ENCODE measurements around the gene CDCP1. TPM values are rescaled to one million over a fixed set of nuclear protein-coding genes. Genes with fewer than 3 reads are reported as not detected.

Gene CDCP1
- total and polyA plus RNA-seq, 4 donors: 1.6 to 20.7 (median 4.2) TPM

DNA sequence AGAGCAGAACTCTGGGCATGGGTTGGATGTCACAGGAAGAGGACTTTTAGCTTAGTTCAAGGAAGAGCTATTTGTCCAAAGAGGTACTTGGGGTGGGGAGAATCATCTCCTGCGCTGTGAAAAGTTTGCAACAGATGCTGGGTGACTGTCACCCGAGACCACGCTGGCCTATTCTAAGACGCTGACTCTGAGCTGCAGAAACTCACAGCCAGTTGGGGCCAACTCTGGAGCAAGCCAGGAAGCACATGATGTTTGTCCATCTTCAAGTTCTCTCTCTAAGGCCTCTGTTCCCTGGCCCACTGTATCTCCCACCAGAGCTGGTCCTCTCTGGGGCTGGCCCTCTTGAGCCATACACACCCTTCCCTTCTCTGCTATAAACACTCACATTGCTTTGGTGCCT, 17.9 kb upstream of the CDCP1 start:
- no peak for DNase-seq
- TF ChIP-seq, protein P1, sequence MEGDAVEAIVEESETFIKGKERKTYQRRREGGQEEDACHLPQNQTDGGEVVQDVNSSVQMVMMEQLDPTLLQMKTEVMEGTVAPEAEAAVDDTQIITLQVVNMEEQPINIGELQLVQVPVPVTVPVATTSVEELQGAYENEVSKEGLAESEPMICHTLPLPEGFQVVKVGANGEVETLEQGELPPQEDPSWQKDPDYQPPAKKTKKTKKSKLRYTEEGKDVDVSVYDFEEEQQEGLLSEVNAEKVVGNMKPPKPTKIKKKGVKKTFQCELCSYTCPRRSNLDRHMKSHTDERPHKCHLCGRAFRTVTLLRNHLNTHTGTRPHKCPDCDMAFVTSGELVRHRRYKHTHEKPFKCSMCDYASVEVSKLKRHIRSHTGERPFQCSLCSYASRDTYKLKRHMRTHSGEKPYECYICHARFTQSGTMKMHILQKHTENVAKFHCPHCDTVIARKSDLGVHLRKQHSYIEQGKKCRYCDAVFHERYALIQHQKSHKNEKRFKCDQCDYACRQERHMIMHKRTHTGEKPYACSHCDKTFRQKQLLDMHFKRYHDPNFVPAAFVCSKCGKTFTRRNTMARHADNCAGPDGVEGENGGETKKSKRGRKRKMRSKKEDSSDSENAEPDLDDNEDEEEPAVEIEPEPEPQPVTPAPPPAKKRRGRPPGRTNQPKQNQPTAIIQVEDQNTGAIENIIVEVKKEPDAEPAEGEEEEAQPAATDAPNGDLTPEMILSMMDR (IDR thresholded peaks at IDR 0.05; ENCODE audit: control extremely low read depth, extremely low read depth): no peak
- no peak for ATAC-seq (ENCODE audit: insufficient read depth, low FRiP score)
- no peaks in the 10 kb centered on the region for H3K36me3 ChIP-seq (ENCODE audit: control insufficient read depth in 4 of 4, insufficient read depth in 4 of 4, low read length in 4 of 4)
- H3K27ac ChIP-seq (ENCODE audit: low read depth in 1 of 2, low read length in 1 of 2): no peak overlapping the region
- 85 to 86% methylated on average over 4 of the region's 4 CpGs for WGBS, 2 donors
- no peak overlapping the region for H3K9ac ChIP-seq (ENCODE audit: insufficient read depth in 1 of 2, low read length in 2 of 2)
- peaks cover 0 to 2% (median 0%) of the 10 kb centered on the region in 4 donors for H3K9me3 ChIP-seq (ENCODE audit: control insufficient read depth in 4 of 4, insufficient read depth in 3 of 4, low read length in 3 of 4)
- H3K4me3 ChIP-seq: no peak overlapping the region
- H3K27me3 ChIP-seq (ENCODE audit: control insufficient read depth in 3 of 3, insufficient read depth in 3 of 3, low read length in 2 of 3): no peaks in the 10 kb centered on the region
- peaks cover 0 to 10% (median 4%) of the 10 kb centered on the region in 5 donors for H3K4me1 ChIP-seq (ENCODE audit: control insufficient read depth in 5 of 5, insufficient read depth in 5 of 5, low read length in 5 of 5)

DNA sequence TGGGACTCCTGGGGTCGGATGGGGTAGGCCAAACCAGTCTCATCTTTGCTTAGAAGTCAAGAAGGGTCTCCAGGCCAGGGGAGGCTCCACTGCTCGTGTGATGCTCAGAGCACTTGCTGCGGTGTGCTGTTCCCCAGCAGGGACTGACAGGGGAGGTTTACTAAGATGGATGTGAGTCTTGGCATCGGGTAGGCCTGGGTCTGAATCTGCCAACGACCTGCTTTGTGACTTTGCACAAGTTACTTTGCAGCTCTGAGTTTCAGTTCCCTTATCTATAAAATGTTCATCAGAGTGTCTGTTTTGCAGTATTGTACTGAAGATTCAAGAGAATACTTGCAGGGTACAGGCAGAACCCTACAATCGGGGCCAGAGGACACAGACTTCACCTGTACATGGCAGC, 17.3 kb upstream of the CDCP1 start:
- 47 to 66% methylated on average over 6 of the region's 6 CpGs for WGBS, 2 donors
- H3K9me3 ChIP-seq (ENCODE audit: control insufficient read depth in 4 of 4, insufficient read depth in 3 of 4, low read length in 3 of 4): peaks cover 0 to 2% (median 0%) of the 10 kb centered on the region in 4 donors
- ATAC-seq (ENCODE audit: insufficient read depth, low FRiP score) (no peak), DNase-seq (no peak)
- no peak overlapping the region for H3K4me3 ChIP-seq
- no peaks in the 10 kb centered on the region for H3K27me3 ChIP-seq (ENCODE audit: control insufficient read depth in 3 of 3, insufficient read depth in 3 of 3, low read length in 2 of 3)
- TF ChIP-seq, protein P1 (IDR thresholded peaks at IDR 0.05; ENCODE audit: control extremely low read depth, extremely low read depth): no peak
- peaks cover 0 to 10% (median 4%) of the 10 kb centered on the region in 5 donors for H3K4me1 ChIP-seq (ENCODE audit: control insufficient read depth in 5 of 5, insufficient read depth in 5 of 5, low read length in 5 of 5)
- H3K9ac ChIP-seq (ENCODE audit: insufficient read depth in 1 of 2, low read length in 2 of 2): no peak overlapping the region
- H3K36me3 ChIP-seq (ENCODE audit: control insufficient read depth in 4 of 4, insufficient read depth in 4 of 4, low read length in 4 of 4): no peaks in the 10 kb centered on the region
- H3K27ac ChIP-seq (ENCODE audit: low read depth in 1 of 2, low read length in 1 of 2): no peak overlapping the region

DNA sequence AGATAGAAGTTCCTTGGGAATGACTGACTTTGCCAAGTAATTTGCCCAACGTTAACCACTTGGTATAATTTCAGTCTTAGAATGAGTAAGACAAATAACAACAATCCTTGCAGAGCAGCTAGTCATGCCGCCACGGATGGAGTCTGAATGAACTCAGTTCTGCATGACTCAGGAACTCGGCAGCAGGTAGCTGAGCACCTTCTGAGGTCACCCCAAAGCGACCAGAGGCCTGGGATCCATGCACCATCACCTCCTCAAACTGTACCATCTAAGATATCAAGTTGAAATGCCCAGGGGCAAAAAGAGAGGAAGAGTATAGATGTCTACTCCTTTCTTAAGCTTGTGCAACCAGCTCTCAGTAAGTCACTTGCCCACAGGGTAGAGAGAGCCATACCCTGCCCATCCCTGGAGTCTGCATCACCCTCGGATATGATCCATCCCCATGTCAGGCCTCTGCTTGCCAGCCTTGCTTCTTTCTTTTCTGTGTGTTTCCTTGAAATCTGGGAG, 8.5 kb upstream of the CDCP1 start:
- Histone ChIP-seq H3K4me3 (no peak overlapping the region), H3K27me3 (ENCODE audit: control insufficient read depth in 3 of 3, insufficient read depth in 3 of 3, low read length in 2 of 3) (no peaks in the 10 kb centered on the region), H3K27ac (ENCODE audit: low read depth in 1 of 2, low read length in 1 of 2) (no peak overlapping the region), H3K9ac (ENCODE audit: insufficient read depth in 1 of 2, low read length in 2 of 2) (no peak overlapping the region), H3K9me3 (ENCODE audit: control insufficient read depth in 4 of 4, insufficient read depth in 3 of 4, low read length in 3 of 4) (peaks cover 0 to 7% (median 1%) of the 10 kb centered on the region in 4 donors), H3K4me1 (ENCODE audit: control insufficient read depth in 5 of 5, insufficient read depth in 5 of 5, low read length in 5 of 5) (no peaks in the 10 kb centered on the region), H3K36me3 (ENCODE audit: control insufficient read depth in 4 of 4, insufficient read depth in 4 of 4, low read length in 4 of 4) (no peaks in the 10 kb centered on the region)
- TF ChIP-seq, protein P1 (IDR thresholded peaks at IDR 0.05; ENCODE audit: control extremely low read depth, extremely low read depth): no peak
- ATAC-seq (ENCODE audit: insufficient read depth, low FRiP score) (no peak), DNase-seq (no peak)
- WGBS, 2 donors: 89 to 90% methylated on average over 6 of the region's 6 CpGs

All from lung (tissue), 12 donors.